Caco-2 (cell line): Measurements from ENCODE around the gene AP5B1. TPM values are rescaled to one million over a fixed set of nuclear protein-coding genes. Genes with fewer than 3 reads are reported as not detected.

Experiments
- BruUV-seq: library from RNA; stranded (reverse); fragments of 400-500 nt; replicated peaks from 2 replicates; lab custom pipeline; 2021; lab: Mats Ljungman, UMichigan
- CTCF ChIA-PET: fragments of 300-600 bp; sonication (Branson Sonifier 250); formaldehyde crosslinking; loops from one replicate; lab custom pipeline; 2022; ENCODE audit warnings: antibody characterized with exemption; lab: Charles Lee
- POLR2A ChIA-PET: fragments of 300-600 bp; sonication (Branson Sonifier 250); formaldehyde crosslinking; loops from one replicate; lab custom pipeline; 2022; ENCODE audit warnings: antibody characterized with exemption; lab: Charles Lee
- DNase-seq, 2 experiments: peaks; one replicate each; pipeline versions ENCODE4 v3.0.0 to v3.0.0-alpha.2; 2020 to 2022
- H3K27me3 ChIP-seq: replicated peaks from 2 replicates; pipeline ENCODE4 v1.6.0; 2011; ENCODE audit warnings: low read length; ENCODE audit not compliant: control insufficient read depth, insufficient read depth
- H3K36me3 ChIP-seq: 2 replicates; pipeline ENCODE4 v1.5.1; 2011; ENCODE audit warnings: low read length; ENCODE audit not compliant: control insufficient read depth, insufficient read depth
- H3K4me1 ChIP-seq: fragments of 250-450 bp; sonication (Bioruptor Pico); 2 replicates; pipeline ENCODE4 v1.5.1; 2020; ENCODE audit warnings: mild to moderate bottlenecking
- H3K4me3 ChIP-seq: 2 replicates; pipeline ENCODE4 v1.5.1; 2011; ENCODE audit warnings: low read depth, mild to moderate bottlenecking, control low read depth, low read length
- H3K9me3 ChIP-seq: fragments of 250-450 bp; sonication (Bioruptor Pico); 2 replicates; pipeline ENCODE4 v1.5.1; 2020; ENCODE audit warnings: mild to moderate bottlenecking, moderate library complexity
- H3K27ac Mint-ChIP-seq: one replicate; pipeline ENCODE4 v1.8.0; 2022; ENCODE audit warnings: mixed read lengths; ENCODE audit not compliant: unreplicated experiment
- H3K27me3 Mint-ChIP-seq: one replicate; pipeline ENCODE4 v1.8.0; 2022; ENCODE audit warnings: mixed read lengths; ENCODE audit not compliant: insufficient read depth, unreplicated experiment
- H3K36me3 Mint-ChIP-seq: one replicate; pipeline ENCODE4 v1.8.0; 2022; ENCODE audit warnings: mild to moderate bottlenecking, mixed read lengths; ENCODE audit not compliant: insufficient read depth, unreplicated experiment
- H3K4me1 Mint-ChIP-seq: one replicate; pipeline ENCODE4 v1.8.0; 2022; ENCODE audit warnings: low read depth, mixed read lengths; ENCODE audit not compliant: unreplicated experiment
- H3K4me3 Mint-ChIP-seq: one replicate; pipeline ENCODE4 v1.8.0; 2022; ENCODE audit warnings: mild to moderate bottlenecking, moderate library complexity, mixed read lengths; ENCODE audit not compliant: unreplicated experiment
- H3K9me3 Mint-ChIP-seq: one replicate; pipeline ENCODE4 v1.8.0; 2022; ENCODE audit warnings: mixed read lengths; ENCODE audit not compliant: unreplicated experiment
- intact Hi-C: fragments of 100-400 bp; cut with micrococcal nuclease; formaldehyde crosslinking; loops from one replicate; pipeline ENCODE4 v1.10.0; 2022; ENCODE audit not compliant: unreplicated experiment
- total RNA-seq: library from RNA; stranded (reverse); gene quantifications from 2 replicates; pipeline ENCODE4 v1.2.3, GENCODE V29; 2022
- TF ChIP-seq, protein P1 (sequence below), 2 experiments: fragments of 200-600 bp in 1 of 2; IDR thresholded peaks; 1 replicate in 1 of 2; 2 replicates in 1 of 2; pipeline versions ENCODE4 v1.5.1 to v1.8.0; 2011 to 2022; ENCODE audit warnings: antibody characterized with exemption in 1 of 2, control low read depth in 1 of 2, inconsistent platforms in 1 of 2, low read depth in 1 of 2, low read length in 1 of 2, mild to moderate bottlenecking in 1 of 2, moderate library complexity in 1 of 2; ENCODE audit not compliant: insufficient read depth in 1 of 2, severe bottlenecking in 1 of 2, unreplicated experiment in 1 of 2

The AP5B1 gene
- total RNA-seq, 1 experiment from 2014 or later: 19.3 TPM

DNA sequence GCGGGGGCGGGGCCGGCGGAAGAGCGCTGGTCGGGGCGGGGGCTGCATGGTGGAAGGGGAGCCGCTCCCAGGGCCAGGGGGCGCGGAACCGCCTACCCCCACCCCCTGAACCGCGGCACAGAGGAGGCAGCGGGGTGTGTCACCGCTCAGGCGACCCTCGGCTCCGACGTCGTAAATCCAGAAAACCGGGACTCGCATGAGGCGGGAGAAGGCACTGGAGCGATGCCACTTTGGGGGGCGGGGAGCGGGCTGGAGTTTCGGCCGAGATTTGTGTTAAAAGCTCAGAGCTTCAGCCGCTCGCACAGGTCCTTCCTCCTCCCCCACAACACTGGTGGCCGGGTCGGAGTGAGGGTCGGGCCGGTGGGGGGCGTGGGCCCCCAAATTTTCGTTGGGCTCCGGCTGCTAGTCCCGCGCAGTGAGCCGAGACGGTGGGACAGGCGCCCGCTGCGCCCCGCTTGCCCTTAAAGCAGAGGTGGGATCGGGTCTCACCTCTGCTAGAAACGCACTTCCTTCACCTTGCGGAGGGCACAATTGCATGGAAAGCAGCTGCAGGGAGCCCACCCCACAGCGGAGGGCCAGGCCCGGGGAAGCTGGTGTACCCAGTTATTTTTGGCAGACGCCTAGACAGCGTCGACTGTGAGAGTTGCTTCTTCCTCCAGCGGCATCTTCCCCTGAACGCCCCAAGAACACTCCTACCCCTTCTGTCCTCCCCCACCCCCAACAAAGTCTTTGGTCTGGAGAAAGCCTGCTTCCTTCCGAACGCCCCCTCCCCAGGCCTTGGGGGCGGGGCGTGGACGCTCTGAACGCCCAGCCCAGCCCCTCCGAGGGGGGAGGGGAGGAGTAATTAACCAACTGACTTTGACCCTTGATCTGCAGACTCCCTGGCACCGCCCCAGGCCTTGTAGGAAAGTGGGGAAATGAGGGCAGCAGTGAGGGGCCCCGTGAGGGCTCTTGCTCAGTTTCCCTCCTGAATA lies 7.2 kb upstream of the AP5B1 start:
- peak; percentile 71 to 77 for DNase-seq
- TF ChIP-seq, protein P1, sequence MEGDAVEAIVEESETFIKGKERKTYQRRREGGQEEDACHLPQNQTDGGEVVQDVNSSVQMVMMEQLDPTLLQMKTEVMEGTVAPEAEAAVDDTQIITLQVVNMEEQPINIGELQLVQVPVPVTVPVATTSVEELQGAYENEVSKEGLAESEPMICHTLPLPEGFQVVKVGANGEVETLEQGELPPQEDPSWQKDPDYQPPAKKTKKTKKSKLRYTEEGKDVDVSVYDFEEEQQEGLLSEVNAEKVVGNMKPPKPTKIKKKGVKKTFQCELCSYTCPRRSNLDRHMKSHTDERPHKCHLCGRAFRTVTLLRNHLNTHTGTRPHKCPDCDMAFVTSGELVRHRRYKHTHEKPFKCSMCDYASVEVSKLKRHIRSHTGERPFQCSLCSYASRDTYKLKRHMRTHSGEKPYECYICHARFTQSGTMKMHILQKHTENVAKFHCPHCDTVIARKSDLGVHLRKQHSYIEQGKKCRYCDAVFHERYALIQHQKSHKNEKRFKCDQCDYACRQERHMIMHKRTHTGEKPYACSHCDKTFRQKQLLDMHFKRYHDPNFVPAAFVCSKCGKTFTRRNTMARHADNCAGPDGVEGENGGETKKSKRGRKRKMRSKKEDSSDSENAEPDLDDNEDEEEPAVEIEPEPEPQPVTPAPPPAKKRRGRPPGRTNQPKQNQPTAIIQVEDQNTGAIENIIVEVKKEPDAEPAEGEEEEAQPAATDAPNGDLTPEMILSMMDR (IDR thresholded peaks at IDR 0.05; ENCODE audit: insufficient read depth in 1 of 2, low read depth in 1 of 2, low read length in 1 of 2, severe bottlenecking in 1 of 2, unreplicated experiment in 1 of 2): no peak
- H3K9me3 Mint-ChIP-seq: no peaks in the 10 kb centered on the region
- POLR2A ChIA-PET: interaction anchor here (0.7 to 1.0 kb wide), 2 partner anchors 29 to 71 kb away, joined by 3 to 7 read pairs; no protein-coding TSS in a partner anchor
- H3K4me3 Mint-ChIP-seq: peak overlapping the region; percentile 76
- no peaks in the 10 kb centered on the region for H3K27me3 ChIP-seq
- CTCF ChIA-PET: interaction anchor here (1.3 to 2.4 kb wide), 4 partner anchors 13 to 76 kb away, joined by 3 to 9 read pairs (median 5); partner anchors contain the start of genes KAT5 and MUS81
- no peaks in the 10 kb centered on the region for H3K27me3 Mint-ChIP-seq
- peaks cover 28% of the 10 kb centered on the region for H3K36me3 Mint-ChIP-seq
- peaks cover 17% of the 10 kb centered on the region for H3K4me1 Mint-ChIP-seq
- H3K9me3 ChIP-seq: no peaks in the 10 kb centered on the region
- BruUV-seq: no TSS peak
- peaks cover 3% of the 10 kb centered on the region for H3K36me3 ChIP-seq
- intact Hi-C loops: no loop called here
- peak overlapping the region; percentile 85 for H3K4me3 ChIP-seq
- peak overlapping the region; percentile 50 for H3K27ac Mint-ChIP-seq
- H3K4me1 ChIP-seq: peaks cover 36% of the 10 kb centered on the region

DNA sequence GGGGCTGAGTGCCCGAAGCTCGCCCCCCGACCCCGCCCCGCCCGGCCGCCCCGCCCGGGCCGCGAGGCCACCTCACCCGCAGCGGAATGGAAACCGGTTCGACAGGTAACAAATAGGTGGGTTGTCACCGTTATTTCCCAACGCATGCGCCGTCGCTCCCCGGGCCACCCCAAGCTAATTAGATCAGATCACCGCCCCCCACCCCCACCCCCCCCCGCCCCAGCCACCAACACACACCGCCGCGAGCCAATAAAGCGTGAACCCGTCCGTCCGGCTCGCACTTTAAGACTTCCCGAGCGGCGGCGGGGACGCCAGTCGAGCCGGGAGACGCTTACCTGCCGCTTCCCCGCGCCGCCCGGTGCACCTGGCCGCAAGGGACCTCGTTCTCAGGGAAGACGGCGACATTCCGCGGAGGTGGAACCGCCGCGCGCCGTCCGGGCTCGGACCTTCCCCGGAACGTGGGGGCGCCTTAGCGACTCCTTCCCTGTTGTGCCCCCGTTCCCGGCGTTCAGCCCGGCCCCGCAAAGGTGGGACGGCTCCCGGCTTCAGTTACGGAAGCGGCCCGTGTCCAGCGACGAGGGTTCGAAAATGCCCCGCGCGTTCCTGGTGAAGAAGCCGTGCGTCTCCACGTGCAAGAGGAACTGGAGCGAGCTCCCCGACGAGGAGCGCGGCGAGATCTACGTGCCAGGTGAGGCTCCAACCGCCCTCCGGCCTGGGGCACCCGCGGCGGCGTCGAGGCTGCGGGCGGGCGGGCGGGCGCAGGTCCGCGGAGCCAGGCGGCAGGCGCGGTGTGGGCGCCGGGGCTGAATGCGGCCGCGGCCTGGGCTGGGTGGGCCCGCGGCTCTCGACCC lies 6.2 kb upstream of the AP5B1 start, which contains the start of gene OVOL1:
Gene OVOL1, plus strand, starts transcription at position 278 of the 851 bp plus-strand sequence. Its CDS starts 311 bp downstream, at position 589.
- peak within 1 kb of the TSS; percentile 76 for H3K4me3 Mint-ChIP-seq
- peaks cover 22% of the 10 kb centered on the region for H3K4me1 Mint-ChIP-seq
- TF ChIP-seq, protein P1 (IDR thresholded peaks at IDR 0.05; ENCODE audit: insufficient read depth in 1 of 2, low read depth in 1 of 2, low read length in 1 of 2, severe bottlenecking in 1 of 2, unreplicated experiment in 1 of 2): no peak
- H3K36me3 Mint-ChIP-seq: peaks cover 23% of the 10 kb centered on the region
- Histone ChIP-seq H3K4me3 (peak within 1 kb of the TSS; percentile 85), H3K9me3 (no peaks in the 10 kb centered on the region), H3K36me3 (peaks cover 1% of the 10 kb centered on the region), H3K27me3 (no peaks in the 10 kb centered on the region), H3K4me1 (peaks cover 37% of the 10 kb centered on the region)
- ChIA-PET POLR2A (interaction anchor here (0.6 to 1.0 kb wide), 5 partner anchors 10 to 402 kb away, joined by 3 to 7 read pairs (median 7); partner anchors contain the start of gene RNASEH2C), CTCF (interaction anchor here (0.8 to 2.0 kb wide), 6 partner anchors 14 to 73 kb away, joined by 3 to 6 read pairs (median 4); partner anchors contain the start of gene MUS81)
- BruUV-seq: no TSS peak
- H3K9me3 Mint-ChIP-seq: no peaks in the 10 kb centered on the region
- H3K27me3 Mint-ChIP-seq: no peaks in the 10 kb centered on the region
- intact Hi-C loops: loop anchor here (1.0 kb wide), 1 partner anchor 173 kb away; the partner anchor contains the start of gene MAP3K11
- H3K27ac Mint-ChIP-seq: peak within 1 kb of the TSS; percentile 76
- DNase-seq: peak; percentile 93 to 95
